GM18517 (cell line): ENCODE results near the gene RAI14.

Experiments
- ATAC-seq: cut with Tn5 transposase; IDR thresholded peaks from one replicate; pipeline ENCODE4 v1.9.1; 2021; ENCODE audit warnings: mild to moderate bottlenecking, moderate library complexity; ENCODE audit not compliant: unreplicated experiment

The RAI14 gene

GRCh38 chr5:34674187-34674586 lies 18.1 kb downstream of the RAI14 start:
- ATAC-seq = no peak

GRCh38 chr5:34675857-34676256 lies 19.7 kb downstream of the RAI14 start:
- ATAC-seq = no peak

- ATAC-seq = no peak
Measured at GRCh38 chr5:34676416-34676815, 20.3 kb downstream of the RAI14 start.

GRCh38 chr5:34677428-34677827 lies 21.3 kb downstream of the RAI14 start:
- no peak for ATAC-seq

GRCh38 chr5:34680896-34681295 lies 24.8 kb downstream of the RAI14 start:
- no peak for ATAC-seq

- ATAC-seq = no peak
Measured at GRCh38 chr5:34682926-34683623, 26.9 kb downstream of the RAI14 start.

- ATAC-seq = no peak
Measured at GRCh38 chr5:34684281-34684979, 28.3 kb downstream of the RAI14 start.

- ATAC-seq = no peak
Measured at GRCh38 chr5:34684980-34685352, 28.8 kb downstream of the RAI14 start.

- ATAC-seq = no peak
Measured at GRCh38 chr5:34685485-34686165, 29.5 kb downstream of the RAI14 start.

GRCh38 chr5:34686762-34687268 lies 30.7 kb downstream of the RAI14 start:
- no peak for ATAC-seq

- no peak for ATAC-seq
Measured at GRCh38 chr5:34687269-34688011, 31.3 kb downstream of the RAI14 start.

- ATAC-seq = no peak
Measured at GRCh38 chr5:34688015-34688810, 32.1 kb downstream of the RAI14 start.

- no peak for ATAC-seq
Measured at GRCh38 chr5:34690301-34690700, 34.2 kb downstream of the RAI14 start.

- ATAC-seq = no peak
Measured at GRCh38 chr5:34690898-34691297, 34.8 kb downstream of the RAI14 start.

- no peak for ATAC-seq
Measured at GRCh38 chr5:34691326-34691725, 35.2 kb downstream of the RAI14 start.

GRCh38 chr5:34692786-34693185 lies 36.7 kb downstream of the RAI14 start:
- ATAC-seq = no peak

GRCh38 chr5:34694012-34694411 lies 37.9 kb downstream of the RAI14 start:
- ATAC-seq = no peak

- no peak for ATAC-seq
Measured at GRCh38 chr5:34694685-34695084, 38.6 kb downstream of the RAI14 start.

GRCh38 chr5:34695275-34696027 lies 39.3 kb downstream of the RAI14 start:
- no peak for ATAC-seq
